Activated CD4-positive, alpha-beta T cell treated with anti-CD3 and anti-CD28 coated beads for 4 hours (primary cell): ENCODE measurements around the gene LY6G5C.
A peak's percentile ranks its signal among the peaks of the same experiment; 100 is the strongest.

ENCODE experiments used
- DNase-seq, 2 donors: peaks; one replicate each; pipeline ENCODE4 v3.0.0-alpha.2; 2020

LY6G5C gene

DNA sequence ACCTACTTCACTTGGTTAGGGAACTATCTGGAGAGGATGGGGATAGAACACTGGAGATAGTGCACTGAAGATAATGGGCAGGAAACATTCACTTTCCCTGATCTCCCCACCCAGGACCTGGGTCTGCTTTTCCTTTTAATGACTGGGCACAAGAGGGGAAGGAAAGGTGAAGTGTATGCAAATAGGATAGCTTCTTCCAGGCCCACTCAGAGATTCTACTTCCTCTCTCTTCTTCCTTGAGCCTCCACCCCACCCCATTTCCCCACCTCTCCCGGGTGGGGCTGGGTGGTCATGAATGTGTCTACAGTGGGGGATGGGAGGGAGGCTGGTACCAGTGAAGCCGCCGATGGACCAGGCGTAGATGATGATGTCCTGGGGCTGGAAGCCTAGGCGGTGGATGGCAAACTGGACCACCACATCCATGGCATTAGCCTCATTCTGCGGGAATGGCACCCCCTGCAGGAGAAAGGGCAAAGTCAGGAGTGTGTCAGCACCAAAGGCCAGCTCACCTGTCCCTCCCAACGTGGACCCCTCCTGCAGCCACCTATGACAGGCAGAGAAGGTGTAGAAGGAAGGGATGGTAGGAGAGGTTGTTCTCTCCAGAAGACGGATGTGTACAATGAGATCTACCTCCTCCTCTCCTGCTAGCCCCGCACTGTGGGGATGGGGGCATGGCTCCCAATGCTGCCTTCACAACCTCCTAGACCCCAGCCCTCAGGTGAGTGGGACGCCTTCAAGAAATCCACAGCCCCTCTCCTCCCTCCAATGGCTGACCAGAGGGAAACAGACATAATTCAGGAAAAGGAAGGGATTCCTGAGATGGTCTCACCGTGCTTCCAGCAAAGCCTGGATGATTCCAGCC, 8.6 kb upstream of the LY6G5C start:
- no peak for DNase-seq

DNA sequence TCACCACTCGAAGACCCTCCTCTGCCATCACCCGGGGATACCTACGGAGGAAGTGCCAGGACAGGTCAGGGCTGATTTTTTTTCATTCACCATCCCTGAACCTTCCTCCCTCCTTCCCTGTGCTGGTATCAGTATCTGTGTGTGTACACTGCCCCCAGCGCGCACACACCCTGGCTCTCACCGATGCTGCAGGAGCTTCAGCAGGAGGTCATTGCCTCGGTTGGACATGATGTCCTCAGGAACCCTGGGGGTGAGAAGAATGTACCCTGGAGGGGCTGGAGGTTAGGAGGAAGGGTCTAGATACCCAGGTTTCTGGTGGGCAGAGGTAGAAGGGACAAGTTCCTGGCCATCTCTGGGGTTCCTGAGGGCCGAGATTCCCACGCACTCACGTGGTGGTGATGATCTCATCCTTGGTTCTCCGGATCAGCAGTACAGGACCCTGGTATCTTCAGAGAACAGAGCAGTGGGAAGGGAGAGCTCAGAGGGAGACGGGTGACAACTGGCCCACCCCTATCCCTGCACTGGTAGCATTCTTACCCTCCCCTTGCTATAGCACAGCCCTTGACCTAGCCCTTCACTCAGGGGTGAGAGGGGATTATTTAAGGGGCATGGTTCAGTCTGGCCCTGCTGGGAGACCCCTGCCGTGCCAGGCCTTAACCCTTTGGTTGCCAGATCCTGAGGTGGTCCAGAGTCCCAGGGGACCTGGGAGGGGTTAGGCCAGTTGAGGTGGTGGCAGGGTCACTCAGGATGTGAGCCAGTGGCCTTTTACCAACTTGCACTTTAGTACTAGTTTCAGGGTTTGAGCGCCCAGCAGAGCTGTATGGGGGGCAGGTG, 7.2 kb upstream of the LY6G5C start:
- DNase-seq: no peak

GRCh38 chr6:31687321-31687720, 6.5 kb upstream of the LY6G5C start:
- DNase-seq: no peak

GRCh38 chr6:31686483-31686882, 5.6 kb upstream of the LY6G5C start:
- no peak for DNase-seq

DNA sequence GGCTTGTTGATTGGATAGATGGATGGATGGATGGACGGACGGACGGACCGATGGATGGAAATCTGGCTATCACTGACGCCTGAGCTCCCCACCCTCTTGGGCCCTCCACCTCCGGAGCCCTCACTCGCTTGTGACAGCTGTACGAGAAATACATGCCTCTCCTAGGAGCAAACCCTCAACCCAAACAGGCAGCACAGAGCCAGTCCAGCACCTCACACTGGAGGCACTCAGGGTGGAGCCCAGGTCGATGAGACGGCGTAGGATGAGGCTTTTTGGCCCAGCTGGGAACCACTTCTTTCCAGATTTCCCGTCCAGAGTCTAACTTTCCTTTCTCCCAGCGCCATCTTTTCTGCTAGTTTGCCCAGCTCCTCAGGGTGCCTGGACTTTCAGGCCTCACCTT, 2.7 kb upstream of the LY6G5C start:
- DNase-seq: no peak

GRCh38 chr6:31681135-31681671, 336 bp upstream of the LY6G5C start:
- peak; percentile 34 to 36 for DNase-seq

GRCh38 chr6:31677955-31678354, 2.9 kb downstream of the LY6G5C start:
- DNase-seq: no peak

DNA sequence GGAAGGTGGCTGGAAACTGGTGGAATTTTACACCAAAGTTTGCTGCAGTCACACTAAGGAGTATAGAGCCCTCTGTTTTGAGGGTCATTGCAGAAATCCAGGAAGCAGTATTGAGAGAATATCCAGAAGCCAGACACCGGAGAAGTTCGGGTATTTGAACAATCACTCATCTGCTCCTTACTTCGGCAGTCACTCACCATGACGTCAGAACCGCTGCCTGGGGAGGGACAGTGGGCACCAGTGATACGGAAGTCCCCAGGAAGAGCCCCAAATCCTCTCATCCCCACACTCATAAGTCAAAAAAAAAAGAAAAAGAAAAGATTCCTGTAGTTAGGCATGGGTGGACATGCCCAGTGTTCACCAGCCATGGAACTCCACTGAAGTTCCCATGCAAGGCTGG, 4.0 kb downstream of the LY6G5C start:
- no peak for DNase-seq

GRCh38 chr6:31676322-31676903, 4.5 kb downstream of the LY6G5C start:
- DNase-seq: no peak

DNA sequence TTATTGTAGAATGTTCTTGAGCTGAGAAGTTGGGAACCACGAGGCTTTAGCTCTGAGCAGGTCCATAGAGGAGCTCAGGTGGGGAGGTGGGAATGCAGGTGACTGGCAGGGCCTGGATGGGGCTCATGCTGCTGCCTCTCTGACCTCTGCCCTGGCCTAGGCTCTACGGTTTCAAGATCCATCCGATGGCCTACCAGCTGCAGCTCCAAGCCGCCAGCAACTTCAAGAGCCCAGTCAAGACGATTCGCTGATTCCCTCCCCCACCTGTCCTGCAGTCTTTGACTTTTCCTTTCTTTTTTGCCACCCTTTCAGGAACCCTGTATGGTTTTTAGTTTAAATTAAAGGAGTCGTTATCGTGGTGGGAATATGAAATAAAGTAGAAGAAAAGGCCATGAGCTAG, 11.2 kb downstream of the LY6G5C start, which contains the start of gene LY6G5B:
Gene LY6G5B, plus strand, starts transcription at position 301 of the 400 bp plus-strand sequence. CDS start 975 bp downstream, outside the sequence.
- no peak for DNase-seq

- DNase-seq: no peak
Observed at GRCh38 chr6:31666337-31666965, 14.4 kb downstream of the LY6G5C start.

DNA sequence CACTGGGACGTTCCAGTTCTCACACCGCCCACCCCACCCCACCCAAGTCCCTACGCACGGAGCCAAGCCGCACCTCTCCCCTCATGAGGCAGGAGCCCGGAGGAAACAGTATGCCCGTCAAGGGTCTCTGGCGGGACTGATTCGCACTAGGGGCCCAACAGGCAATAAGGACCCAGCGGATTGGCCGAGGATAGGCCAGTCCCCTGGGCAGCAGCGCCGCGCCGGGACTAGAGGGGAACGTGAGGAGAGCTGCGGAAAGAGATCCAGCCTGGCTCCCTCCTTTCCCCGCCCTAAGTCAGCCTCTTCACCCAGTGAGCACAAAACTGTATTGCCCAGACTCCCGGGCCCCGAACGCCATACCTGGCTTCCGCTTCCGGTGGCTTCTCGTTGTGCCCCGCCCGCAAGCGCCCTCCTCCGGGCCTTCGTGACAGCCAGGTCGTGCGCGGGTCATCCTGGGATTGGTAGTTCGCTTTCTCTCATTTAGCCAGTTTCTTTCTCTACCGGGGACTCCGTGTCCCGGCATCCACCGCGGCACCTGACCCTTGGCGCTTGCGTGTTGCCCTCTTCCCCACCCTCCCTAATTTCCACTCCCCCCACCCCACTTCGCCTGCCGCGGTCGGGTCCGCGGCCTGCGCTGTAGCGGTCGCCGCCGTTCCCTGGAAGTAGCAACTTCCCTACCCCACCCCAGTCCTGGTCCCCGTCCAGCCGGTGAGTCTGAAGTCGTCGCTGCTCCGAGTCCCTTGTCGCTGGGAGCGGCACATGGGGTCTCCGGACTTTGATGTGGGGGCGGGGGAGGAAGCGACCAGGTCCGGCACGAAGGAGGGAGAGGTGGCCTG, 15.1 kb downstream of the LY6G5C start, which contains the start of gene CSNK2B:
Gene CSNK2B, plus strand, starts transcription at position 580 of the 836 bp plus-strand sequence. CDS start 752 bp downstream, outside the sequence.
- peak; percentile 97 to 98 for DNase-seq

GRCh38 chr6:31664790-31665500, 15.9 kb downstream of the LY6G5C start, which contains the start of gene GPANK1:
GPANK1 (minus strand) TSS chr6:31664997; CDS start chr6:31664478, 519 bp downstream.
- DNase-seq: peak; percentile 85 to 87

DNA sequence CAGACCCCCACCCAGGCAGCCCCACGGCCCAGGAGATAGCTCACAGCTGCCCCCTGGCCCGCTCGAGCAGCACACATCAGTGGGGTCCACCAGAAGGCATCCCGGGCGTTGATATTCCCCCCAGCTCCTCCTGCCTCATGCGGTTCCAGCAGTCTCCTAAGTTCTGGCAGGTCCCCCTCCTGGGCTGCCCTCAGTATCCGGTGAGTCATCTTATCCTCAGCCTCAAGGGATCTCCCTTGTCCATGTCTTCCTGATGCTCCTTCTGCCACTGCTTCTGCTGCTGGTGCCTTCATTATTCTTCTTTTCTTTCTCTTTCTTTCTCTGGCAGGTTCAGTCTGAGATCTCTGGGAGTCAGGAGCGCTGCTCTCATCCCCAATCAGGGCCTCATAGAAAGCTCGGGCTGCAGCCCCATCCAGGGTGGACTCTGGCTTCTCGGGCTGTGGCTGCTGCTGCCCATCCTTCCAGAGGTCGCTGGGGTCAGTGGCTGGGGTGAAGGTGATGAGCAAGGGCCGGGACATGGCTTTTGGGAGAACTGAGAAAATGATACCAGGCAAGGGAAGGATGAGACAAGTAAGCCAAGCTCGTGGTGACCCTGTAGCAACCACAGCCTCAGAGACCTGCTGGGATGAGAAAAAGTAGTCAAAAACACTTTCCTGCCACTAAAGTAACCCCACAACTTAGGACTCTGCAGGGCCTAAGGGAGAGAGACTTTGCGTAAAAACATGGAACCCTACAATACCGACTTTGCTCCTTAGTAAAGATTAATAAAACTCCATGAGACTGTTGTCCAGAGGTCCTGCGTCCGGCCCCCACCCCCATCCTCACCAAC, 16.7 kb downstream of the LY6G5C start:
- no peak for DNase-seq

- DNase-seq: no peak
Observed at GRCh38 chr6:31663126-31663960, 17.5 kb downstream of the LY6G5C start.

DNA sequence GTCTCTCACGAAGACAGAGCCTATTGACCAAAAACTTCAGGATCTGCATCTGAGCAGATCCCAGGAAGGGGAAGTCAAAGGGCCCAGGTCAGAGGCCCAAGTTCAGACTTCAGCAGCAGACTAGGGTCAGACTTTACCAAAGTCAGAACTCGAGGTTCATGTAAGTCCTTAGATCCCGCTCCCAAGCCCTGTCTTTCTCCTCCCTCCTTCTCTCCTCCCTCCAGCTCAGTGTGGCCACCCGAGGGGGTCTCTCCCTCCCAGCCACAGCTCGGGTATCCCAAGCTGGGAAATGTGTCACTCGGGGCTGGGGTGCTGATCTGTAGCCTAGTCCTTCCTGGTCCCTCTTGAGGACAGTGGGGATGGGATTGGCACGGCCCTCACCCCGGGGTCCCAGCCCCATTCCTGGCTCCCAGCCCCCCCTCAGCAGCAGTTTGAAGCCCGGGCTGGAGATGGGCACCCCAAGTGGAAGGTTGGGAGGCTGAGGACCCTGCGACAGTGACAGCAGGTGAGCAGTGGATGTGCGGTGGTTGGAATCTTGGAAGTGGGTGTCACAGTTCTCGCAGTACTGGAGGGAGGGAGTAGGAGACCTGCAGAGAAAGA, 18.6 kb downstream of the LY6G5C start:
- DNase-seq: no peak

GRCh38 chr6:31661262-31662123, 19.4 kb downstream of the LY6G5C start:
- no peak for DNase-seq
